ENCODE results near the gene SIAH3.

GRCh38 chr13:45731455-45731854 is 120.1 kb downstream of the SIAH3 start:
- TF ChIP-seq POLR2A (IDR thresholded peaks at IDR 0.05) (no peak), CTCF (IDR thresholded peaks at IDR 0.05) (no peak)
